Psoas muscle (tissue), 8 donors: ENCODE measurements around the gene FAM131C. TPM values are rescaled to one million over a fixed set of nuclear protein-coding genes. Genes with fewer than 3 reads are reported as not detected.

Experiments used
- ATAC-seq, 4 donors: fragments of 200-7000 bp; cut with Tn5 transposase; one replicate each; pipeline ENCODE4 v1.9.1; 2020; ENCODE audit warnings: moderate library complexity in 3 of 4, mild to moderate bottlenecking in 2 of 4
- DNase-seq, 2 donors: peaks; one replicate each; pipeline ENCODE4 v3.0.0-alpha.2; 2020
- H3K27ac ChIP-seq: fragments of 200-600 bp; one replicate; pipeline ENCODE4 v1.8.0; 2022
- H3K27me3 ChIP-seq, 3 donors: fragments of 200-600 bp in 1 of 3; one replicate each; pipeline versions ENCODE4 v1.6.1 to v1.8.0; 2013 to 2022; ENCODE audit warnings: low read length in 2 of 3, mild to moderate bottlenecking in 2 of 3, moderate library complexity in 1 of 3; ENCODE audit not compliant: insufficient read depth in 3 of 3
- H3K36me3 ChIP-seq, 2 donors: fragments of 200-600 bp in 1 of 2; one replicate each; pipeline versions ENCODE4 v1.6.1 to v1.8.0; 2013 to 2022; ENCODE audit warnings: low read depth in 1 of 2, mild to moderate bottlenecking in 1 of 2, moderate library complexity in 1 of 2; ENCODE audit not compliant: insufficient read depth in 1 of 2
- H3K4me1 ChIP-seq: fragments of 200-600 bp; one replicate; pipeline ENCODE4 v1.8.0; 2022
- H3K4me3 ChIP-seq: fragments of 200-600 bp; one replicate; pipeline ENCODE4 v1.8.0; 2022; ENCODE audit warnings: mild to moderate bottlenecking
- H3K9me3 ChIP-seq: fragments of 200-600 bp; one replicate; pipeline ENCODE4 v1.8.0; 2022
- WGBS, 3 donors: extraction: QIAGEN DNeasy Blood & Tissue Kit; methylation state at CpG; one replicate each; pipeline versions ENCODE4 v1.1.6 to v1.1.7; 2013; 5-methylcytosine and 5-hydroxymethylcytosine counted together
- intact Hi-C, 2 donors: fragments of 100-400 bp; cut with DNase I; formaldehyde crosslinking; loops; one replicate each; pipeline versions ENCODE4 v1.11.0 to v1.14.2; 2022
- polyA plus RNA-seq, 3 donors: library from polyadenylated mRNA; stranded (reverse); fragments of 200-250 nt; gene quantifications; one replicate each; pipeline ENCODE4 v1.2.3, GENCODE V29; 2013
- total RNA-seq, 4 donors: library from RNA; stranded (reverse); fragmentation: NEBNext Ultra II Directional in 2 of 4; extraction: Animal tissue kit (Norgen Biotek cat#: 25700) in 2 of 4; gene quantifications; one replicate each; pipeline versions ENCODE4 v1.2.1 to v1.2.4, GENCODE V29; 2021 to 2023
- TF ChIP-seq, protein P1 (sequence below): fragments of 200-600 bp; IDR thresholded peaks from one replicate; pipeline ENCODE4 v1.8.0; 2022; ENCODE audit warnings: antibody characterized with exemption
- donor health status: healthy with polysubstance abuse.
- donor health status: DM: no; HTN: no; CAD: no; lungs with moderate emphysema.
- donor health status: Bipolar disorder and iron deficiency.
- donor health status: healthy.
- donor health status: DM: yes; HTN: yes; CAD: no.
- donor health status: DM: no; HTN: no; CAD: no.
- donor health status: DM: no; HTN: no; CAD: no.
- donor health status: DM: yes; HTN: yes; CAD: no.

FAM131C gene
- total and polyA plus RNA-seq, 7 donors, result 0.01 to 0.51 (median 0.06) TPM; not detected in 4

DNA sequence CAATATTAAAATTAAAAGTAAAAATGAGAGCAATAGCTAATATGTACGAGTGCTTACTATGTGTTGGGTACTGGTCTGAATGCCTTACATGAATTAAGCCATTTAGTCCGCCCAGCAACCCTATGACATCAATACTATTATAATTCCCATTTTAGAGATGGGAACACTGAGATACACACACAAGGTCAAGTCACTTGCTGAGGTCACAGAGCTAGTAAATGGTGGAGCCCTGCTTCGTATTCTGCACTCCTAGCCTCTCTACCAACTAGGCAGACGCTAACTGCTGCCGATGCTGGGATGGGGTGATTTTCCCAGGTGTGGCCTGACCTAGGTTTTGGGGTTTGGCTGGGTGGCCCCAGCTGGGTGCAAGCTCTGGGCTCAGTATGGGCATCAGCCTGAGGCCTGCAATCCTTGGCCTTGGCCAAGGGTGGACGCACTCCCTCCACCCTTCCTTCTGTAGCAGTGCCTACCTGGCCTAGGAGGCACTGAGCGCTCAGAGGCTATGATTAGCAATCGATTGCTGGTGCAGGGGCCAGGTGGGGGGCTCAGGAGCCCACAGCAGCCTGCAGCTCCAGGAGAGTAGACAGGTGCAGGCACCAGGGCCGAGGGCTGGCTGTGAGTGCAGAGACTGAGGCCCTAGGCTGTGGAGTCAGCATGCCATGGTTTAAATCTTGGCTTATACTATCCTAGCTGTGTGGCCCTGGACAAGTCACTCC lies 2.7 kb downstream of the FAM131C start:
- no peak for DNase-seq
- peaks cover 0 to 22% (median 2%) of the 10 kb centered on the region in 3 donors for H3K27me3 ChIP-seq
- no peaks in the 10 kb centered on the region for H3K9me3 ChIP-seq
- intact Hi-C loops, result no loop called here
- TF ChIP-seq, protein P1, sequence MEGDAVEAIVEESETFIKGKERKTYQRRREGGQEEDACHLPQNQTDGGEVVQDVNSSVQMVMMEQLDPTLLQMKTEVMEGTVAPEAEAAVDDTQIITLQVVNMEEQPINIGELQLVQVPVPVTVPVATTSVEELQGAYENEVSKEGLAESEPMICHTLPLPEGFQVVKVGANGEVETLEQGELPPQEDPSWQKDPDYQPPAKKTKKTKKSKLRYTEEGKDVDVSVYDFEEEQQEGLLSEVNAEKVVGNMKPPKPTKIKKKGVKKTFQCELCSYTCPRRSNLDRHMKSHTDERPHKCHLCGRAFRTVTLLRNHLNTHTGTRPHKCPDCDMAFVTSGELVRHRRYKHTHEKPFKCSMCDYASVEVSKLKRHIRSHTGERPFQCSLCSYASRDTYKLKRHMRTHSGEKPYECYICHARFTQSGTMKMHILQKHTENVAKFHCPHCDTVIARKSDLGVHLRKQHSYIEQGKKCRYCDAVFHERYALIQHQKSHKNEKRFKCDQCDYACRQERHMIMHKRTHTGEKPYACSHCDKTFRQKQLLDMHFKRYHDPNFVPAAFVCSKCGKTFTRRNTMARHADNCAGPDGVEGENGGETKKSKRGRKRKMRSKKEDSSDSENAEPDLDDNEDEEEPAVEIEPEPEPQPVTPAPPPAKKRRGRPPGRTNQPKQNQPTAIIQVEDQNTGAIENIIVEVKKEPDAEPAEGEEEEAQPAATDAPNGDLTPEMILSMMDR, result no peak
- H3K36me3 ChIP-seq, result no peaks in the 10 kb centered on the region
- no peak overlapping the region for H3K27ac ChIP-seq
- no peaks in the 10 kb centered on the region for H3K4me1 ChIP-seq
- no peak for ATAC-seq
- WGBS, 3 donors, result 88 to 91% (median 89%) methylated on average over 9 of the region's 9 CpGs
- H3K4me3 ChIP-seq, result no peak overlapping the region

DNA sequence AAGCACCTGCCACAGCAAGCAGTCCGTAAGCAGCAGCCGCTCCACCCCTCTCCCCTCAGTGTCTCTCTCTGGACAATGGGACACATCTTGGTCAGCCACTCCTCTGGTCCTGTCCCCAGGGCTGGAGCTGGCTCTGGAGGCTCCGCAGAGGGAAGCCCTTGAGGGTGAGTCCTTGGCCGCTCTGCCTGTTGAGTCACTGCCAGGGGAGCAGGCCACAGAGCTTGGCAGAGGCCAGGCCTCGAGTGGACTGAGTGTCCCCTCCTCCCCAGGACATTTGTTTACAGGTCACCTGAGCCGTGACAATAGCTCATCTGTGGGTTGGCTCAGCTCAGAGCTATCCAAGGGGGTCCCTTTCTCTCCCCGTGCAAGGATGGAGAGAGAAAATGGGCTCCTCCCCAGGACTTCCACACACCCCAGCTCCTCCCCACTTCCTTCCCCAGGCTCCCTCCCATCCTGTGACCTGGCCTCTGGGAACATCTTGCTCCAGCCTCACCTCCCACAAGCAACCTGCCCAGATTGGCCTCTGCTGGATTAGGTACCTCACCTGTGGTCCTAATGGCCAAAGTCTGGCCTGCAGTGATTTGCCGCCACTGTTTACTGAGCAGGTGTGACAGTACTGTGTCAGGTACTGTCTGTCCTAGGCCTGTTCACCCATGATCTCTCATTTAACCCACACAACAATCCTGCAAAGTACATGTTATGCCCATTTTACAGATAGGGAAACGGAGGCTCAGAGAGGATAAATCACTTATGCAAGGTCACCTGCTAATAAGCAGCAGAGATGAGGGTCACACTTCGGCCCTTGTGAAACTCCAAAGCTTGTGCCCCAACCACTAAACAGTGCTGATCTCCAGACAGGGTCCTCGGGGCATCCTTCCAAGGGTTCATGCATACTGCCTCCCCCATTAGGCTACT lies 4.8 kb downstream of the FAM131C start:
- TF ChIP-seq, protein P1, result no peak
- intact Hi-C loops, result no loop called here
- 40 to 45% (median 41%) methylated on average over 11 of the region's 11 CpGs for WGBS, 3 donors
- no peak overlapping the region for H3K4me3 ChIP-seq
- ATAC-seq, result peak; percentile 38 to 84 (median 74)
- DNase-seq, result peak; percentile 38 to 72
- H3K27ac ChIP-seq, result no peak overlapping the region
- H3K4me1 ChIP-seq, result no peaks in the 10 kb centered on the region
- H3K36me3 ChIP-seq, result no peaks in the 10 kb centered on the region
- H3K9me3 ChIP-seq, result no peaks in the 10 kb centered on the region
- H3K27me3 ChIP-seq, result peaks cover 0 to 17% (median 5%) of the 10 kb centered on the region in 3 donors

DNA sequence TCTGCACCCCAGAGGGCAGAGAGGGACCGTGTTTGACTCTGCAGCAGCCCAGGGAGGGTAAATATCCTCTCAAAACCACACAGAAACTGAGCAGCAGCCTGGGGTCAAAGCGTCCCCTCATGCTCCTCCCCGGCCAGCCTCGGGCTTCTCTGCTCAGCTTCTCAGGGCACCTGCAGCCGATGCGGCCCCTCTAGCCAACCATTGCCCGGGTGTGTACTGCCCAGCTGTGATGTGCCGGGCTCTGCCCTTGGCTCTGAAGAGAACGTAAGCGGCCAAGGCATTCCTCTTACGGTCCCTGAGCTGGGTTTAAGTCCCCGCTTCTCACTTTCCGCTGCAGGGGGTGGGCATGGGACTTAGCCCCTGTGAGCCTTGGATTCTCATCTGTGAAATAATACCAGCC lies 5.5 kb downstream of the FAM131C start:
- intact Hi-C loops, result no loop called here
- Histone ChIP-seq H3K4me1 (no peaks in the 10 kb centered on the region), H3K4me3 (no peak overlapping the region), H3K9me3 (no peaks in the 10 kb centered on the region), H3K27ac (no peak overlapping the region), H3K27me3 (peaks cover 0 to 12% (median 4%) of the 10 kb centered on the region in 3 donors), H3K36me3 (no peaks in the 10 kb centered on the region)
- DNase-seq, result no peak
- ATAC-seq, result peak in 1 of 4 donors; percentile 26
- TF ChIP-seq, protein P1, result no peak
- WGBS, 3 donors, result 18 to 26% (median 22%) methylated on average over 13 of the region's 13 CpGs

DNA sequence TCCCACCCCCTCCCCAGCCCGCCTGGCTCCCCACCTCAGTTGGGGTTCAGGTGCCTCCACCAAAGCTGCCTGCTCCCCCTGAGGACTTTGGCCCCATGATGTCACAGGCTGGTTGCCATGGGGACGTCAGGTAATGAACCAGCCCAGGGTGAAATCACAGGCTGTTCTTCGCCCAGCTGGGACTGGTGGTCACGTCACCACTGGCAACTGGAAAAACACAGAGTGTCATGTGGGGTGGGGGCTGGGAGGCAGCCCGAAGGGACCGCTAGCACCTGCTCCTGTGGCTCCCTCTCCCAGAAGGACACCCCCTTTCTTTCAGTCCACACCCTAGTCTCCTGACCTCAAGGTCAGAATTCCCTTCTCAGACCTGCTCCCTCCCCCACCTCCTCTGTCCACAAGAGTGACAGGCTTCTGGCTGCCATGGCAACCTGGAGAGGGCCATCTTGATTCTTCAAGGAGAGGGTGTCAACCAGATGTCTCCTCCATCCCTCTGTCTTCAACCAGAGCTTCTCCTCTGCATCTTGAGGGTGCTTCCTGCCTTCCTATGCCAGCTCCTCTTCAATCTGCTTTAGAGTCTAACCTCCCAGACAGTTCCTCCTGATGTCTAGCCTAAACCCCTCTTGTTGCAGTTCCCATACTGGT lies 6.2 kb downstream of the FAM131C start:
- Histone ChIP-seq H3K4me1 (no peaks in the 10 kb centered on the region), H3K9me3 (no peaks in the 10 kb centered on the region), H3K27ac (no peak overlapping the region), H3K27me3 (peaks cover 0 to 7% (median 2%) of the 10 kb centered on the region in 3 donors), H3K36me3 (no peaks in the 10 kb centered on the region), H3K4me3 (no peak overlapping the region)
- ATAC-seq, result peak in 2 of 4 donors; percentile 20 to 61
- WGBS, 3 donors, result 37 to 53% (median 53%) methylated on average over 6 of the region's 6 CpGs
- DNase-seq, result no peak
- TF ChIP-seq, protein P1, result no peak
- intact Hi-C loops, result no loop called here
